ENCODE measurements around the gene PPFIA3.

PPFIA3 gene

DNA sequence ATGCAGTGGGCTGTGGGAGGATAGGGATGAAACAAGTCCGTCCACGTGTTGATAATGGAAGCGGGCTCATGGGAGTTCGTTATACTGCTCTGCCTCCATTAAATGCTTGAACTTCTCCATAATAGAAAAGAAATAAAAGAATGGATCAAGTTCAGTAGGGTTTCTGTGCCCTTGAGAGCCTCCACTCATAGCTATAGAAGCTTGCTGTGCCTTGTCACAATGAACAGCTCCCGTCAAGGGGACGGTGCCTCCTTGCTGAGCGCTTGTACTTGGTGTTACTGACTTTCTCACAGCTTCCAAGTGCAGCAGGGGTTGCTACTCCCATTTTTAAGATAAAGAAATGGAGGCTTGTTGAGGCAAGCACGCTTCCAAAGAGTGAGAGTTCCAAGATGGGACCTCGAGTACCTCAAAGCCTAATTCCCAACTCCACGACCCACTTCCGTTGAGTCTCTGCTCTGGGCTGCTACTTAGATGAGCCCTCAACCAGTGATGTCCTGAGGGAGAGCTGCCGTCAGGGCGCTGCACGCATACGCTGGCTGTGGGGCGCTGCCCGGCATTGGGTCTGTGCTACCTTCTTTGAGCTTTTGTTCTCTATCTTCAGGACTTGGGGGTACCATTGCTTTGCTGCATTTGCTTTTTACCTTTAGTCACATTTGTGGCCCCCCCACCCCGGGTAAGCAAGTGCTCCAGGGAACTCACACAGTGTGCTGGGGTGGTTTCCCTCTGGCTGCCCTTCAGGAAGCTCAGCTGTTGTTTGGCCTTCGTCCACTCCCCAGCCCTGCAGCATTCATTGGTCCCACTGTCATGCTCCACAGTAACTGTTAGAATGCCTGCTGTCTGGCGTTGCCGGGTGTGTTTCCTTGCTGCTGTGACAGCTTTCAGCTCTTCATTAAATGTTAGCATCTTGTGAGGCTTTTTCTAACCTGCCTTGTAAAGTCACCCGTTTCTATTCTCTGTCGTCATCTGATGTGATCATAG is 24.6 kb upstream of the PPFIA3 start:
- Mint-ChIP-seq H3K9me3 (no peaks in the 10 kb centered on the region), H3K27me3 (no peaks in the 10 kb centered on the region), H3K27ac (no peak overlapping the region), H3K36me3 (peaks cover 52% of the 10 kb centered on the region), H3K4me1 (peaks cover 34% of the 10 kb centered on the region), H3K4me3 (no peak overlapping the region)
- ATAC-seq, result no peak

DNA sequence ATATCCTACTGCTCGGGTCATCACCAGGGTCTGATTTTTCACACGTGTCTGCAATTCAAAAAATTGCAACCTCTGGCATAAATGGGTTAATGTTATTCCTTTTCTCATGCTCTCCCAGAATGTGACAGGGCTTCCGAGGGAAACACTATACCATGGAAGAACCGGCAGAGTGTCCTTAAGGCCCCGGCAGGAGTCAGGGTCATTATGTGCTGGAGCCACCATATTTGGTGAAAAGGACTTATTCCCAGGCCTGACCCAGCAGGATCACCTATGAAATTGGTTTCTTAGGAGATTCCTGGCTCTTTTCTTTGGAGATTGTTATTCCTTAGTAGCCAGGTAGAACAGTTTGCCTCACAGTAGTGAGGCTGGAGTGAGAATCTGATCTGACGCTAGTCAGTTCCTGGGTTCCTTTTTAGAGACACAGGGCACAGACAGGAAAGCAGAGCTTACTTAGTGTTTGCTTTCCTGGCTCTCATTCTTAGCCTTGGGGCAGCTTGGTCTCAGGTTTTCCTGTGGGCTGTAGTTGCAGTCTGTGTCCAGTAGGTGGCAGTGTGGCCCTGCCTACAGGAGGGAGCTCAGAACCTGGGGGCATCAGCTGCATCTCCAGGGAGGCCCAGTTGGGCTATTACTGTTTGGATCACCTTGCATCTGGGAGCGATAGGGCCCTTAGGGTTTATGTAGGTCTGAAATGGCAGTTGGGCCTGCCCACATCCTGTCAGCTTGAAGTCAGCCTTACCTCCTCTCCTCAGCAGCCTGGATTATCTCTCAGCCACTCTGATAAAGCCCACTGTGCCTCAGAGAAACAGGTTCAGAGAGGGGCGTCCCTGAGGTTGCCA is 21.7 kb upstream of the PPFIA3 start:
- peak; percentile 83 for ATAC-seq
- peaks cover 14% of the 10 kb centered on the region for H3K4me1 Mint-ChIP-seq
- no peak overlapping the region for H3K4me3 Mint-ChIP-seq
- no peaks in the 10 kb centered on the region for H3K27me3 Mint-ChIP-seq
- no peak overlapping the region for H3K27ac Mint-ChIP-seq
- H3K9me3 Mint-ChIP-seq, result no peaks in the 10 kb centered on the region
- peaks cover 47% of the 10 kb centered on the region for H3K36me3 Mint-ChIP-seq

DNA sequence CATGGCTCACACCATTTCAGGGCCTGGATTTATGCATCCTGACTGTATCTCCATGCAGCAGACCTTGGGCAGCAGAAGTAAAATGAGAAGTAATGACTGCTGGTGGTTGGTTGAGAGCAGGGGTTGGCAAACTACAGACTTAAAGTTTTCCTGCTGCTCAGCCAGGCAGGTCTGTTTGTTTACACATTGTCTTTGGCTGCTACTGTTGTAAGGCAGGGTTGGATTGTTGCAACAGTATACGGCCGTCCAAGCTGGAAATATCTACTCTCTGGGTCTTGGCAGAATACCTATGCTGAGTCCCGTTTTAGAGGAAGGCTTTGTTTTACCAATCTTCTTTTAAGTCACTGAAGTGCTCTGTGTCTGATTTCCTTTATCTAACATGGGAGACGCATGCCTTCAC is 20.5 kb upstream of the PPFIA3 start:
- H3K9me3 Mint-ChIP-seq, result no peaks in the 10 kb centered on the region
- H3K27me3 Mint-ChIP-seq, result no peaks in the 10 kb centered on the region
- ATAC-seq, result no peak
- no peak overlapping the region for H3K27ac Mint-ChIP-seq
- peaks cover 14% of the 10 kb centered on the region for H3K4me1 Mint-ChIP-seq
- no peak overlapping the region for H3K4me3 Mint-ChIP-seq
- peaks cover 45% of the 10 kb centered on the region for H3K36me3 Mint-ChIP-seq

DNA sequence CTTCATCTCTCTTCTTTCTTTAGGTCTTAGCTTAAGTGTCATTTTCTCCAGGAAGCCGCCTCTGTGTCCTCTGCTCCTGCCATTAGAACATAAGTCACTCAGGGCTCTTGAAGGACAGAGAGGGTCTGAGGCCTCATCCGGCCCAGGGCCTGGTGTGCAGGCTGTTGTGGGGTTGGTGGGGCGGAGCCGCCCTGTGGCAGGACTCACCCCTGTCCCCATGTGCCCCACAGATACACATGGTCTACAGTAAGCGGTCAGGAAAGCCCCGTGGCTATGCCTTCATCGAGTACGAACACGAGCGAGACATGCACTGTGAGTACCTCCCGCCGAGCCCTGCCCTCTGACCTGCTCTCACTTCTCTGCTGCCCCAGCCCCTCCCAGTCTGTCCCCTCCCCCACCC is 18.2 kb upstream of the PPFIA3 start:
- no peaks in the 10 kb centered on the region for H3K27me3 Mint-ChIP-seq
- H3K4me3 Mint-ChIP-seq, result no peak overlapping the region
- H3K4me1 Mint-ChIP-seq, result peaks cover 10% of the 10 kb centered on the region
- ATAC-seq, result no peak
- peaks cover 52% of the 10 kb centered on the region for H3K36me3 Mint-ChIP-seq
- no peaks in the 10 kb centered on the region for H3K9me3 Mint-ChIP-seq
- H3K27ac Mint-ChIP-seq, result no peak overlapping the region

DNA sequence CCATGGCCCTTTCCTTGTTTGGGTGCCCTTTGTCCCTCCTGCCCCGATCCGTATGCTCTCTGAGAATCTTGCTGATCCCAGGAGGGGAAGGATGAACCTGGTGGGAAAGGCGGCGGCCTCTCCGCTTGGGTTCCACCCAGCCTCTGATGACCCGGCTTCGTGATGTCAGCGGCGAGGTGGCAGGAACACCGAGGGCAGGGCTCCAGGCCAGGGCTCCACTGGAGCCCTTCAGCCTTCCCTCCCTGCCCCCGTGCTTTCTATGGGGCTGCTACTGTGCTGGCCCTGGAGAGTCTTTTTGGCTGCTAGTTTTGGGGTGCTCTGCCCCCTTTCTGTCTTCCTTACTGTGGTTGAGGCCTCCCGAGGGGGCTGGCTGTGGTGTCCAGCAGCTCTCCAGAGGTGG is 17.0 kb upstream of the PPFIA3 start:
- H3K36me3 Mint-ChIP-seq, result peaks cover 60% of the 10 kb centered on the region
- H3K27ac Mint-ChIP-seq, result no peak overlapping the region

DNA sequence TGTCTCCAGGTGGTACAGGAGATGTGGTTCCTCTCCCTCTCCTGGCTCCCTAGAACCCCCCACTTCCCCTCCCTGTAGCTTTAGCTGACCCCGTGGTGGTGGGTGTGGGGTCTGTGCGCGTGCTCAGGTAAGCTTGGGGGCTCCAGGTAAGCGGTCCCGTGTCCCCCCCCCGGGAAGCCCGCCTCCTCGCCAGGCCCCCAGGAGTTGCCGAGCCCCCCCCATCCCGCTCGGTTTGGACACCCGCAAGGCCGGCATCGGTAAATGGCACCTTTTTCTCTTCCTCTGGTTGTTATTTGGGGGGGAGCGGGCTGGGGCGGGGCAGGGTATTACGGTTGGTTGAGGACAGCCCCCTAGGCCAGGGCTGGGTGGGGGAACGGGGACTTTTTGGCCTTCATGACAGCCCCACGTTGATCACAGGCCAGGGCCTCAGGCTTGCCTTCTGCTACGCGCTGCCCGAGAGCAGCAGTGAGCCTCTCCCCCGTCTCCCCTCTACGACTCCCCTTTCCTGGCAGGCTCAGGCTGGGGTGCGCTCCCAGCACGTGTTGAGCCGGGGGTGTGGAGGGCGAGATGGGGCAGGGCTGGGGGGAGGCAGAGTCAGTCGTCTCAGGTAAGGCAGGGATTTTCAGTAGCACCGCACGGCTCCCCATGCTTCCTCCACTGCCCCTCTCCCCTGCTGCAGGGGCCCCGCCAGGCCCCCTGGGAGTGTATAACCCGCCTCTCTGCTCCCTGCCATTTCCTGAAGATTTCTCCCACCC is 15.8 kb upstream of the PPFIA3 start:
- Mint-ChIP-seq H3K9me3 (no peaks in the 10 kb centered on the region), H3K36me3 (peaks cover 64% of the 10 kb centered on the region), H3K4me3 (no peak overlapping the region), H3K27me3 (no peaks in the 10 kb centered on the region), H3K27ac (no peak overlapping the region), H3K4me1 (peaks cover 17% of the 10 kb centered on the region)
- ATAC-seq, result no peak

More for the DNA sequence above, 17.0 kb upstream of the PPFIA3 start:
- H3K9me3 Mint-ChIP-seq, result no peaks in the 10 kb centered on the region
- no peaks in the 10 kb centered on the region for H3K27me3 Mint-ChIP-seq
- H3K4me3 Mint-ChIP-seq, result no peak overlapping the region
- no peak for ATAC-seq
- H3K4me1 Mint-ChIP-seq, result peaks cover 17% of the 10 kb centered on the region

DNA sequence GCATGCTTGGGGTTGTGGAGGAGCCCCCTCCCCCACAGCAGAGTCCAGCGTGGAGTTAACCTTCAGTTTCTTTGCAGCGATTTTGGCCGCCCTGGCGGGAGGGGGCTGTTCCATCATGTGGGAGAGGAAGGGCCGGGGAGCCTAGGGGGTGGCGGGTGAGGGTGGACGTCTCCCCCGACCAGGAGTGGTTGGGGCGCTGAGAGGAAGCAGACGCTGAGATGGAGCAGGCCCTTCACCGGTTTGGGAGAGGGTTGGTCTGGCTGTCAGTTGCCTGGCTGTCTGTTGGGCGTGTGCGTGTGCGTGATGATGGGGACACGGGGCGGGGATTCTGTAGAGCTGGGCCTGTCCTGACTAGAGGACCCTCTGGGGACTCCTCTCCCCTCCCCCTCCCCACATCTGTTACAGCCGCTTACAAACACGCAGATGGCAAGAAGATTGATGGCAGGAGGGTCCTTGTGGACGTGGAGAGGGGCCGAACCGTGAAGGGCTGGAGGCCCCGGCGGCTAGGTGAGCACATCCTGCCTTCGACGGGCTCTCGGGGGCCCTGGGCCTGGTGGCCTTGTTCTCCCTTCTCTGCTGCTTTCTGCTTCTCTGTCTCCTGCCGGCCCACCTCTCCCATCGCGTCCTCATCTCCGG is 15.0 kb upstream of the PPFIA3 start:
- Mint-ChIP-seq H3K9me3 (no peaks in the 10 kb centered on the region), H3K27me3 (no peaks in the 10 kb centered on the region), H3K27ac (peak overlapping the region; percentile 33), H3K4me1 (peaks cover 17% of the 10 kb centered on the region), H3K4me3 (no peak overlapping the region), H3K36me3 (peaks cover 64% of the 10 kb centered on the region)
- ATAC-seq, result no peak

DNA sequence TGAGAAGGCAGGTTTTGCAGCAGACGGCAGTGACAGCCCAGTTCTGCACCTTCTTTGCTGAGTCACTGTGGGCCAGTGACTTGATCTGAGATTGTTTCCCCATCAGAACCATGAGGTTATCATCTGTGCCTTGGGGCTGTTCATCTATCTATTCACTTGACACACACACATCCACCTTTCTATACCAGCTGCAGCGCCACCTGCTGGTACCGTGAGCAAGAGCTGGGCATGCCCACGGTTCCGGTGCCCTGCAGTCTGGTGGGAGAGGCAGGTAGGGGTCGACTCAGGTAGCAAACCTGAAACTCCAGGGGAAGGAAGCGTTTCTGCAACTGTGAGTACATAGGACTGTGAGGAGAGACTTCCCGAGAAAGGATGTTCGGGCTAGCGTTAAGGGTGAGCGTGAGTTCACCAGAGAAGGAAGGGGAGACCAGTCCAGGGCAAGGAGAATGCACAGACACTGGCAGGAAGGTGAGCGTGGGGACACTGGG is 12.7 kb upstream of the PPFIA3 start:
- Mint-ChIP-seq H3K4me3 (no peak overlapping the region), H3K27me3 (no peaks in the 10 kb centered on the region), H3K36me3 (peaks cover 48% of the 10 kb centered on the region), H3K9me3 (no peaks in the 10 kb centered on the region), H3K4me1 (peaks cover 17% of the 10 kb centered on the region), H3K27ac (no peak overlapping the region)
- peak; percentile 78 for ATAC-seq

DNA sequence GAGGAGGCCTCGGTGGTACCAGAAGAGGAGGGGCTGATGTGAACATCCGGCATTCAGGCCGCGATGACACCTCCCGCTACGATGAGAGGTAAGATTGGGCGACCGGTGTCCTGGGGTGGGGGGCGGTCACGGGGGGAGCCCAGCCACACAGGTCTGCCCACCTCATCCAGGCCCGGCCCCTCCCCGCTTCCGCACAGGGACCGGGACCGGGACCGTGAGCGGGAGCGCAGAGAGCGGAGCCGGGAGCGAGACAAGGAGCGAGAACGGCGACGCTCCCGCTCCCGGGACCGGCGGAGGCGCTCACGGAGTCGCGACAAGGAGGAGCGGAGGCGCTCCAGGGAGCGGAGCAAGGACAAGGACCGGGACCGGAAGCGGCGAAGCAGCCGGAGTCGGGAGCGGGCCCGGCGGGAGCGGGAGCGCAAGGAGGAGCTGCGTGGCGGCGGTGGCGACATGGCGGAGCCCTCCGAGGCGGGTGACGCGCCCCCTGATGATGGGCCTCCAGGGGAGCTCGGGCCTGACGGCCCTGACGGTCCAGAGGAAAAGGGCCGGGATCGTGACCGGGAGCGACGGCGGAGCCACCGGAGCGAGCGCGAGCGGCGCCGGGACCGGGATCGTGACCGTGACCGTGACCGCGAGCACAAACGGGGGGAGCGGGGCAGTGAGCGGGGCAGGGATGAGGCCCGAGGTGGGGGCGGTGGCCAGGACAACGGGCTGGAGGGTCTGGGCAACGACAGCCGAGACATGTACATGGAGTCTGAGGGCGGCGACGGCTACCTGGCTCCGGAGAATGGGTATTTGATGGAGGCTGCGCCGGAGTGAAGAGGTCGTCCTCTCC is 11.5 kb upstream of the PPFIA3 start:
- peak; percentile 32 for ATAC-seq
- H3K27me3 Mint-ChIP-seq, result no peaks in the 10 kb centered on the region

DNA sequence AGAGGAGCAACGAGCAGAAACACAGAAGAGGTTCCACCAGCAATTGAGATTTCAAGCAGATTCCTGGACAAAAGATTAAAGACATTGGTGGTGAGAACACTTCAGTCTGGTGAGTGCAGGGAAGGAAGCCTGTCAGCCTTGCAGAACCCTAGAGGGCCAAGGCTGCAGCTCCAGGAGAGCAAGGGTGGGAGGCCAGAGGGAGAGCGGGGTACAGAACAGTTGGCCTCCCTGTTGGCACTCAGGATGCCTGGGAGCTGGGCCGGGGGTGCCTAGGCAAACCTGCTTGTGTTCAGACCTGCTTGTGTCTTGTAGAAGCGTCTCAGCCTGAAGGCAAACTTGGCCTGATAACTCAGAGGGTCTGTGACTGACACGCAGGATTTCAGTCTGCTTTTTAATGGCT is 10.3 kb upstream of the PPFIA3 start:
- Mint-ChIP-seq H3K4me3 (no peak overlapping the region), H3K27me3 (no peaks in the 10 kb centered on the region), H3K27ac (no peak overlapping the region), H3K9me3 (no peaks in the 10 kb centered on the region), H3K4me1 (peaks cover 28% of the 10 kb centered on the region), H3K36me3 (peaks cover 40% of the 10 kb centered on the region)
- ATAC-seq, result no peak

More for the DNA sequence above, 11.5 kb upstream of the PPFIA3 start:
- Mint-ChIP-seq H3K9me3 (no peaks in the 10 kb centered on the region), H3K4me3 (no peak overlapping the region), H3K36me3 (peaks cover 42% of the 10 kb centered on the region), H3K4me1 (peaks cover 17% of the 10 kb centered on the region), H3K27ac (no peak overlapping the region)

DNA sequence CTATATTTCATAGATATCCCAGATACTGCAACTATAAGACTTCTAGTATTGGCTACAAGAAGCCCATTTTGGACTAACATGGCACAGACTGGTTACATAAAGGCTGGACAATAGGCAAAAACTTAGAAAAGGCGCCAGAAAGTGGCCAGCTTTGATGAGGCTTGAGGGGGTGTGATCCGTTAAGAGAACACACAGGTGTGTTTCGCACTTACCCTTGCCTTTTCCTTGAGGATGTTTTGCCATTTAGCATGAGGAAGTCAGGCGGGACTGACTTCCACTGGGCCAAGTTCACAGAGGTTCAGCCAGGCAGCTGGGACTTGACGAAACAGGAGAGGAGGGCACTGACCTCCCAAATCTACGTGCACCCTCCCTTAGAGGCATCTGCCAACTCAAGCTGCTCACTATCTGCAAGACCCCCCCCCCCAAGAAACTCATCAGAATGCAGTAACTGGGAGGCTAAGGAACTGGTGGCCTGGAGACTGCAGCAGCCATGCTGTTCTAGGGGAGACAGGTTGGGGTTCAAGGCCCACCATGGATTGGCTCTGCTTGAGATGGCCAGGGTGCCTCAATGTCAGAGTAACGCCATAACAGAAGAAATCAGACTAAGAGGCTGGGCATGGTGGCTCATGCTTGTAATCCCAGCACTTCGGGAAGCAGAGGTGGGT is 9.6 kb upstream of the PPFIA3 start:
- Mint-ChIP-seq H3K27me3 (no peaks in the 10 kb centered on the region), H3K9me3 (no peaks in the 10 kb centered on the region), H3K36me3 (peaks cover 33% of the 10 kb centered on the region), H3K4me3 (no peak overlapping the region), H3K4me1 (peaks cover 26% of the 10 kb centered on the region), H3K27ac (no peak overlapping the region)
- no peak for ATAC-seq

DNA sequence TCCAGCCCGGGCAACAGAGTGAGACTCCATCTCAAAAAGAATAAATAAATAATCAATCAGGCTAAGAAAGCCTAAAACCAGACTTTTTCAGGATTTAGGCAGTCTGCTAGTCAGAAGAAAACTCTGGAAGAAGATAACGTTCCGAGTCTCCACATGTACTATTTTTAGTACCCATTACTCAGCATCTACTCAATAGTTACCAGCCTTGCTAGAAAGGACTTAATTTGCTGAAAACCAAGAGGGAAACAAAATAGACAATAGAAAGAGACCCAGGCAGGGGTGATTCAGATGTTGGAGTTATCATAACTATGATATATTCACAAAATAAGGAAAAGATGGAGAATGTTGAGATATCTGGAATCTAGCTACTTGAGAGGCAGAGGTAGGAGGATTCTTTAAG is 8.8 kb upstream of the PPFIA3 start:
- no peak overlapping the region for H3K27ac Mint-ChIP-seq
- no peak for ATAC-seq
- peaks cover 26% of the 10 kb centered on the region for H3K4me1 Mint-ChIP-seq
- H3K36me3 Mint-ChIP-seq, result peaks cover 25% of the 10 kb centered on the region
- no peak overlapping the region for H3K4me3 Mint-ChIP-seq
- H3K27me3 Mint-ChIP-seq, result no peaks in the 10 kb centered on the region
- no peaks in the 10 kb centered on the region for H3K9me3 Mint-ChIP-seq

DNA sequence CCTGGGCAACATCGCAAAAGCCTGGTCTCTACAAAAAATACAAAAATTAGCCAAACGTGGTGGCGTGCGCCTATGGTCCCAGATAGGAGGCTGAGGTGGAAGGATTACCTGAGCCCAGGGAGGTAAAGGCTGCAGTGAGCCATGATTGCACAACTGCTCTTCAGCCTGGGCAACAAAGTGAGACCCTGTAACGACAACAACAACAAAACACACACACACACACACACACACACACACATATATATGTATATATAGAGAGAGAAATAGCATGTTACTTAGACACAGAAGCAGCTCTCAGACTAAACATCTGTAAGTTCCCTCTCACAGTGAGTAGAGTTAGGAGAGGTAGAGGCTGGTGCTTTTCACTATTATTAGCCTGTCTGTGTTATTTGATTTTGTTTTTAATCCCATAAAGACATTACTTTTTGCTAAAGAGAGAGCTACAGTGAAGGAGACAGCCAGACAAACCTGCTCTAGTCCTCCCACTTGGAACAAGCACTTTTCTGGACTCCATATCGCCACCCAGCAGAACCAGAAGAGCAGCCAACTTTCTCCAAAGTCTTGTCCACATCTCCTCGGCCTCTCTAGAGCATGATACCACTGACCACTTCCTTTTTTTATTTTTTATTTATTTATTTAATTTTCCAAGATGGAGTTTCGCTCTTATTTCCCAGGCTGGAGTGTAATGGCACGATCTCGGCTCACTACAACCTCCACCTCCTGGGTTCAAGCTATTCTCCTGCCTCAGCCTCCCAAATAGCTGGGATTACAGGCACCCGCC is 7.9 kb upstream of the PPFIA3 start:
- no peaks in the 10 kb centered on the region for H3K27me3 Mint-ChIP-seq
- H3K9me3 Mint-ChIP-seq, result no peaks in the 10 kb centered on the region
- no peak for ATAC-seq
- H3K4me1 Mint-ChIP-seq, result peaks cover 30% of the 10 kb centered on the region
- H3K27ac Mint-ChIP-seq, result no peak overlapping the region
- peaks cover 25% of the 10 kb centered on the region for H3K36me3 Mint-ChIP-seq
- H3K4me3 Mint-ChIP-seq, result no peak overlapping the region
